Measurements from ENCODE around the gene CASP2. TPM values are rescaled to one million over a fixed set of nuclear protein-coding genes. Genes with fewer than 3 reads are reported as not detected.
"Not testable (repeated sequence)": the region's sequence is repeated elsewhere in the genome, so short reads cannot be mapped to it uniquely, and the experiment has no call there.

The CASP2 gene
- total RNA-seq, 1 donor from 2014 or later = 110 TPM

DNA sequence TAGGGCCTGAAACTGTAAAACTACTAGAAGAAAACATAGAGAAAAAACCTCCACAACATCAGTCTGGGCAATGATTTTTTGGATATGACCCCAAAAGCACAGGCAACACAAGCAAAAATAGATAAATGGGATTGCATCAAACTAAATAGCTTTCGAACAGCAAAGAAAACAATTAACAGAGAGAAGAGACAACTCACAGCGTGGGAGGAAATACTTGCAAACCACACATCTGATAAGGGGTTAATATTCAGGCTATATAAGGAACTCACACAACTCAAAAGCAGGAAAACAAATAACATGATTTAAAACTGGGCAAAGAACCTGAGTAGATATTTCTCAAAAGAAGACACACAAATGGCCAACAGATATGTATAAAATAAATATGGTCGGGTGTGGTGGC is 32.6 kb upstream of the CASP2 start:
- H3K4me3 Mint-ChIP-seq = peak overlapping the region; percentile 18

DNA sequence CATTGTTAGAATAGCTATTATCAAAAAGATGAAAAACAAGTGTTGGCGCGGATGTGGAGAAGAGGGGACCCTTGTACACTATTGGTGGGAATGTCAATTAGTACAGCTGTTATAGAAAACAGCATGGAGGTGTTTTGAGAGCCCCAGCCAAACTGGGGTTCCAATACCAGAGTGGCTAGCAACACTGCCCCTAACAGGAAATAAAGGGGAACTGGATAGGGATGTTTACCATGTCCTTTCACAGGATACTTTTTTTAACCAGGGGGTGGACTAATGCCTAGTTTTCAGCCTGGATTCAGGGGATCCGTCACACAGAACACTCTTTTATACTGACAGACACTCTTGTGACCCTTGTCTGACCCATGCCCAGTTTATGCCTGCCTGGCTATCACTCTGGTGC is 31.8 kb upstream of the CASP2 start:
- intact Hi-C loops (cut with micrococcal nuclease) = loop anchor here (1.0 kb wide), 1 partner anchor 8 kb away; no protein-coding TSS in a partner anchor
- Mint-ChIP-seq H3K36me3 (ENCODE audit: low read depth) (peaks cover 24% of the 10 kb centered on the region), H3K9me3 (peaks cover 22% of the 10 kb centered on the region), H3K27me3 (no peaks in the 10 kb centered on the region), H3K27ac (peak overlapping the region; percentile 8), H3K4me3 (no peak overlapping the region), H3K4me1 (peaks cover 48% of the 10 kb centered on the region)
- DNase-seq = no peak

More for the DNA sequence above, 32.6 kb upstream of the CASP2 start:
- H3K27me3 Mint-ChIP-seq = no peaks in the 10 kb centered on the region
- peaks cover 26% of the 10 kb centered on the region for H3K9me3 Mint-ChIP-seq
- peaks cover 52% of the 10 kb centered on the region for H3K4me1 Mint-ChIP-seq
- no peak for DNase-seq
- peaks cover 26% of the 10 kb centered on the region for H3K36me3 Mint-ChIP-seq (ENCODE audit: low read depth)
- peak overlapping the region; percentile 39 for H3K27ac Mint-ChIP-seq
- intact Hi-C loops (cut with micrococcal nuclease) = no loop called here

DNA sequence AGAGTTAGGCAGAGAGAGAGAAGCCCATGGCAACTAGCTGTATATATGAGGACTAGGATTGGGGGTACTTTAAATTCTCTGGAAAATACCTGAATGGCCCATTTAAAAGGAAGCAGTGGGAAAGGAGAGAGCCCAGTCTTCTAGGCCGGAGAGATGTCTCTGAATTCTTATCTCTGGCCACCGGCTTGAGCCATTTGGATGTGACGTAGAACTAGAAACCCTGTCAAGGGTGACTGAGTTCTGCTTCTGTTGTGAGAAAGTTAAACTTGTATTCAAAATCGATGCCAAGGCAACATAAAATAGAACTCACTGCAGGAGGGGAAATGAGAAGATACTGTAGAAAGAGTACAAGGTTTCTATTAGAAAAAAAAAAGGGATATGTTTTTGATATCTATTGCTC is 31.2 kb upstream of the CASP2 start:
- Mint-ChIP-seq H3K4me3 (no peak overlapping the region), H3K27ac (peak overlapping the region; percentile 31)

DNA sequence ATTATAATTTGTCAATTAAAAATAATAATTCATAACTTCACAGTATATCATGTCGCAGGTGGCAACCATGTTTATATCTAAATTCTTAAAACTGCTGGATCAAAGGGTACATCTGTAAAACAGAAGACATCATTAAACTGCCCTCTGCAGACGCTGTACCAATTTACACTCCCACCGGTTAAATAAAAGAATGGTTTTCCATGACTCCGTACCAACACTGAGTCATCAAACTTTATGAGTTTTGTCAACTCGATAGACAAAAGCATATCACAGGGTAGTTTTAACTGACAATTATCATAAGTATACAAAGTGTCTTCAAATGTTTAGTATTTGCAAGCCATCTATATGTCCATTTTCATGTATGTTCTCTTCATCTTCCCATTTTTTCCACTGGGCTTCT is 30.6 kb upstream of the CASP2 start:
- Mint-ChIP-seq H3K27me3 (no peaks in the 10 kb centered on the region), H3K36me3 (ENCODE audit: low read depth) (peaks cover 14% of the 10 kb centered on the region), H3K27ac (no peak overlapping the region), H3K9me3 (peaks cover 16% of the 10 kb centered on the region), H3K4me1 (peaks cover 42% of the 10 kb centered on the region), H3K4me3 (no peak overlapping the region)
- intact Hi-C loops (cut with micrococcal nuclease) = no loop called here
- DNase-seq = peak; percentile 41

More for the DNA sequence above, 31.2 kb upstream of the CASP2 start:
- peaks cover 19% of the 10 kb centered on the region for H3K36me3 Mint-ChIP-seq (ENCODE audit: low read depth)
- H3K9me3 Mint-ChIP-seq = peaks cover 20% of the 10 kb centered on the region
- DNase-seq = peak; percentile 54
- H3K4me1 Mint-ChIP-seq = peaks cover 45% of the 10 kb centered on the region
- intact Hi-C loops (cut with micrococcal nuclease) = loop anchor here (1.0 kb wide), 1 partner anchor 9 kb away; no protein-coding TSS in a partner anchor
- H3K27me3 Mint-ChIP-seq = no peaks in the 10 kb centered on the region

DNA sequence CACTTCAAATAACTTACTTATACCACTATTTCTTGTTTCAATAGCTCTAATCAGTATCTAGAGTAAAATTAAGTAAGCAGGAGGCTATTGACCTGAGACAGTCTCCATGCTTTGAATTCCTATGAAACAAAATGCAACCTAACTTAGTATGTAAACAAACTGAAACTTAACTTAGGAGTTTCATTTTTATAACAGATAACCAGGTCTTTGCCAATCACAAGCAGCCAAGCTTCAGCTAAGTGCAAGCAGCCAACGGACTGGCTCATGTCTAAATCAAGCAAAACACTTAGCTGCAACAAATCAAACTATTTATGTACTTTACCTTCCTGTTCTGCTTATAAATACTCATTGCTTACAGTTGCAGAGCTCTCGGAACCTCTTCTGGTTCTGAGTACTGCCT is 29.3 kb upstream of the CASP2 start:
- Mint-ChIP-seq H3K27ac (peak overlapping the region; percentile 86), H3K4me3 (peak overlapping the region; percentile 78), H3K4me1 (peaks cover 43% of the 10 kb centered on the region), H3K9me3 (peaks cover 10% of the 10 kb centered on the region), H3K27me3 (no peaks in the 10 kb centered on the region), H3K36me3 (ENCODE audit: low read depth) (peaks cover 10% of the 10 kb centered on the region)
- DNase-seq = peak; percentile 78
- intact Hi-C loops (cut with micrococcal nuclease) = loop anchor here (1.0 kb wide), 1 partner anchor 19 kb away; no protein-coding TSS in a partner anchor

DNA sequence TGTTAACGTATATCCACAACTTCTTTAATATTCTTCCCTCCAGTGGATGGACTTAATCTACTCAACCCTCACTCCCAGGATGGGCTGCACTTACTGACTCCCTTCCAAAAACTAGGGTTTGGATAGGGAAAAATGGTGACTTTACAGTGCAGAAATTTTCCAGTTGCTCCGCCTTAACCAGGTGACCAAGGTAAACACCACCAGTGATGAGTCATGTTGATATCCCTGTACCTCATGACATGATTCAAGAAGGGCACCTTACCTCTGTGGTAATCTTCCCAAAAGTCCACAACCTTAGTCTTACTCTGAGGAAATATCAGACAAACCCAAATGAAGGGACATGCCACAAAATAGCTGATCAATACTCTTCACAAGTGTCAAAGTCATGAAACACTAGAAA is 28.4 kb upstream of the CASP2 start:
- Mint-ChIP-seq H3K27ac (no peak overlapping the region), H3K4me1 (peaks cover 45% of the 10 kb centered on the region), H3K4me3 (no peak overlapping the region), H3K36me3 (ENCODE audit: low read depth) (peaks cover 11% of the 10 kb centered on the region), H3K27me3 (no peaks in the 10 kb centered on the region), H3K9me3 (peaks cover 4% of the 10 kb centered on the region)
- DNase-seq = no peak
- intact Hi-C loops (cut with micrococcal nuclease) = no loop called here

DNA sequence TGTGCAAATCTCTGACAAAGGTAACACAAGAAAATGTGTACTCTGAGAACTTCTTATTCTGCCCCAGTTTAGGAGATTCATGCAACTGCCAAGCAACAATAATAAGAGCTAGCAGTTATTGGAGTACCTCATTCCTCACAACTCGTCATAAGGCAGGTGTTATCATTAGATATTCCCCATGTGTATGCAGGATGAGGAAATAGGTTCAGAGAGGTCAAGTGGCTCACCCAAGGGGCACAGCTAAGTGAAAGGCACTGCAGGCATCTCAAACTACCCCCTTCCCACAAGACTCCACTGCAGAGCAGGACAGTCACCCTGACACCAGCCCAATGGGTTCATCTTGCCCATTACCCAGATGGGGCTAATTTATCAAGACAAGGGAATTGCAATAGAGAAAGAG is 26.2 kb upstream of the CASP2 start:
- intact Hi-C loops (cut with micrococcal nuclease) = loop anchor here (2.0 kb wide), 1 partner anchor 17 kb away; no protein-coding TSS in a partner anchor
- Mint-ChIP-seq H3K27me3 (no peaks in the 10 kb centered on the region), H3K4me1 (peaks cover 39% of the 10 kb centered on the region), H3K4me3 (peak overlapping the region; percentile 58), H3K36me3 (ENCODE audit: low read depth) (peaks cover 26% of the 10 kb centered on the region), H3K27ac (peak overlapping the region; percentile 34), H3K9me3 (peaks cover 4% of the 10 kb centered on the region)
- peak; percentile 57 for DNase-seq

DNA sequence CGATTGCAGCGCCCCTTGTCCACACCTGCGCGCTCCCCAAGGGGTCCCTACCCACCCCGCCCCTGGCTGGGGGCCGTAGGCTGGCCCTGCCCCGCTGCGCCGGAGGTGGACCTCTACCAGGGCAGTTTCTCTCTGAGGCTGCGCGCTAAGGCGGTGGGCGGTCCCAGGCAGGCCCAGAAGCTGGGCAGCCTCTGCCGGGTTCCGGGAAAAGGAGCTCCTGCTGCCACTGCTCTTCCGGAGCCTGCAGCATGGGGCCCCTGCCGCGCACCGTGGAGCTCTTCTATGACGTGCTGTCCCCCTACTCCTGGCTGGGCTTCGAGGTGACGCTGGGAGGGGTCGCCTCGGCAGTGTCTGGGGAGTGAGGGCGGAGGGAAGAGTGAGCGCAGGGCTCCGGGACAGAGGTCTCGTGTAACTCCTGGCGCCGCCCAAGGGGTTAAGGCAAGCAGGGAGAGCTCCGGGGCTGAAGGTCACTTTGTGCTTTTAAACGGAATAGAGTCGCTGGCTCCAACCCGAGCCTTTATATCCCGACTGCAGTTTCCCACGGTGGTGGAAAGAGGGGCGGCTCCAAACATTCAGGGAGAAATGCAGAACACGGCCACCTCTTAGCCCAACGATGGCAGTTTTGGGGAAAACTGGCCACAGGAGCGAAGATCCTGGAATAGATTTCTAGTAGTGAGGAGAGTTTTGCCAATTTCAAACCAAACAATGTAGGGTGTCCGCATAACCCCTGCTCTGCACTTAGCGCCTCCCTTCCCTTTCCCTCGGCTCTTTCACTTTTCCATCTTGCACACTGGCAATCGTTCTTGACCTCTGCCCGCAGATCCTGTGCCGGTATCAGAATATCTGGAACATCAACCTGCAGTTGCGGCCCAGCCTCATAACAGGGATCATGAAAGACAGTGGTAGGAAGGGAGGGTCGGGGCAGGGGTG is 24.6 kb upstream of the CASP2 start, which contains the start of gene GSTK1:
Gene GSTK1 (plus strand): TSS at position 176 of the 930 bp plus-strand sequence. CDS start 73 bp downstream, at position 249.
- peak within 1 kb of the TSS; percentile 97 for H3K4me3 Mint-ChIP-seq
- intact Hi-C loops (cut with micrococcal nuclease) = loop anchor here (1.0 to 2.0 kb wide), 5 partner anchors 15 to 37 kb away; partner anchors contain the start of gene CASP2
- peak within 1 kb of the TSS; percentile 92 for H3K27ac Mint-ChIP-seq
- H3K9me3 Mint-ChIP-seq = peaks cover 4% of the 10 kb centered on the region
- DNase-seq = peak; percentile 96
- peaks cover 40% of the 10 kb centered on the region for H3K36me3 Mint-ChIP-seq (ENCODE audit: low read depth)
- H3K4me1 Mint-ChIP-seq = peaks cover 46% of the 10 kb centered on the region
- no peaks in the 10 kb centered on the region for H3K27me3 Mint-ChIP-seq

DNA sequence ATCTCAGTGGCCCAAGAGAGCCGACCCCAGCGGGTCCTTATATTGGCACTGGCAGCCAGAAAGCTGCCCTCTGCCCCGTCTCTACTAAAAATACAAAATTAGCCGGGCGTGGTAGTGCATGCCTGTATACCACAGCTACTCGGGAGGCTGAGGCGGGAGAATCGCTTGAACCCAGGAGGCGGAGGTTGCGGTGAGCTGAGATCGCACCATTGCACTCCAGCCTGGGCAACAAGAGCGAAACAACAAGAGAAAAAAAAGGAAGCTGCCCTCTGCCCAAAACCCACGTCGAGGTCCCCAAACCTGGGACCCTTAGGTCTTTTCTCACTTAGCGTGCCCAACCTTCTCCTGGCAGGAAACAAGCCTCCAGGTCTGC is 24.0 kb upstream of the CASP2 start:
- not testable (repeated sequence) for DNase-seq, H3K27me3 Mint-ChIP-seq, H3K9me3 Mint-ChIP-seq
- Mint-ChIP-seq H3K4me1 (peaks cover 47% of the 10 kb centered on the region), H3K36me3 (ENCODE audit: low read depth) (peaks cover 47% of the 10 kb centered on the region), H3K4me3 (peak overlapping the region; percentile 97), H3K27ac (peak overlapping the region; percentile 92)
- intact Hi-C loops (cut with micrococcal nuclease) = loop anchor here (2.0 kb wide), 1 partner anchor 37 kb away; no protein-coding TSS in a partner anchor

DNA sequence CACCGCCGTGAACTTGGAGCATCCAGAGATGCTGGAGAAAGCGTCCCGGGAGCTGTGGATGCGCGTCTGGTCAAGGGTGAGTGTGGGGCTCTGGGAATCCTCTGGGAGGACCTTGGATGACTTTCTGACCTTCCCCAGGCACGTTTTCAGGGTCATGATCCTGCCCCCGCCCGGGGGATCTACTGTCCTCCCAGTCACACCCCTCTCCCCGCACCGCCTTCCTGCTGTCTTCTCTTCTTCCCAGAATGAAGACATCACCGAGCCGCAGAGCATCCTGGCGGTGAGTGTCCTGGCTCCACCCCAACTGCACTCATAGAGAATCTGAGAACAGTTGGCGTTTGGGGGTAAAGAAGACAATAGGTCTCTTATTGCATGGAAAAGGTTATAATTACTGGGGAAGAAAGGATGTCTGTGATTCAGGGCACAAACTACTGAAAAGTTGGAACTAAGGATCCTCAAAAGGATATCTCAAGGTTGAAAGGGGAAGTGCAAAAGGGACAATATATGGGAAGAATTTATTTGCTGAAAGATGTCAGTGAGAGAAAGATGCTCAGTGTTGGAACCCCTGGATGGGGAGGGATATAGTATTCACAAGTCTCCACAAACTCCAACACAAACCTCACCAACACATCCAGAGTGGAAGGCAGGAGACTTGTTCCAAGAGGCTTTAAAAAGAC is 23.0 kb upstream of the CASP2 start:
- Mint-ChIP-seq H3K9me3 (peaks cover 4% of the 10 kb centered on the region), H3K27ac (peak overlapping the region; percentile 92), H3K36me3 (ENCODE audit: low read depth) (peaks cover 56% of the 10 kb centered on the region), H3K27me3 (no peaks in the 10 kb centered on the region), H3K4me3 (peak overlapping the region; percentile 97), H3K4me1 (peaks cover 47% of the 10 kb centered on the region)
- no peak for DNase-seq
- intact Hi-C loops (cut with micrococcal nuclease) = loop anchor here (2.0 kb wide), 1 partner anchor 36 kb away; no protein-coding TSS in a partner anchor

DNA sequence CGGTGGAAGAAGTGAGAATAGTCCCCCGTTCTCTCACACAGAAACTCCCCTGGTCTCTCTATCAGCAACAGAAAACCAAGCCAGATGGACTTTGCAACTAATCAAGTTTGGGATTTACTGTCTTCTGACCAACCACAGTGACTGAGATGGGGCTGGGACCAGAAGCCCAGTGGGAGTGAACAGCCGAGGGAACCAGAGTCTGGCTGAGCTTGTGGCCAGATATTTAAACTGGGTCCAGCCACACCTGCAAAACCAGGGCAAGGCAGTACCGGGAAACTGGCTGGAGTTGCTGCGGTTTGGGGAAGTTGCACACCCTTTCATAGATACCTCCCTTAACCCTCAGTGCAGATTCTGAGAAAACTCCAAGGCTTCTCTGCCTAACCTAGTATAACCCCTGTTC is 18.9 kb upstream of the CASP2 start:
- H3K4me1 Mint-ChIP-seq = peaks cover 50% of the 10 kb centered on the region

DNA sequence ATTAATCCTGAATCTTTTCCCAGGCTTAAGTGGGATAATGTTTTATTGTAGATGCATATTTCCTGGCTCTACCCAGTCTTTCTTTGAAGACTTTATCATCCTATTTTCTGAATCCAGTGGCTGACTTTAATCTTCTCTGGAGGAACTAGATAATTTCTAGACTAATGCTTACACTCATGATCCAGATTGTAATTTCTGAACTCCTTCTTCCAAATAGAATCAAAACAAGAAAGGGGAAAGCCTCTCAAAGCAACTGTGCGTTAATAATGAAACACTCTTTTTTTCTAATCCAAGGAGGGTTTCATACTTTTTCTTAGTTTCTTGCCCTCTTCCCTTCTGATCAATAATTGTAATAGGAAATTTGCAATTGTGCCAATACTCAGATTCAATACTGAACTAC is 16.9 kb upstream of the CASP2 start:
- no peak for DNase-seq
- intact Hi-C loops (cut with micrococcal nuclease) = no loop called here
- Mint-ChIP-seq H3K27me3 (no peaks in the 10 kb centered on the region), H3K36me3 (ENCODE audit: low read depth) (peaks cover 53% of the 10 kb centered on the region), H3K27ac (peak overlapping the region; percentile 25), H3K4me3 (no peak overlapping the region), H3K9me3 (no peaks in the 10 kb centered on the region), H3K4me1 (peaks cover 35% of the 10 kb centered on the region)

More for the DNA sequence above, 18.9 kb upstream of the CASP2 start:
- DNase-seq = peak; percentile 48
- intact Hi-C loops (cut with micrococcal nuclease) = no loop called here
- H3K36me3 Mint-ChIP-seq (ENCODE audit: low read depth) = peaks cover 70% of the 10 kb centered on the region
- no peaks in the 10 kb centered on the region for H3K9me3 Mint-ChIP-seq
- H3K27ac Mint-ChIP-seq = peak overlapping the region; percentile 53
- no peak overlapping the region for H3K4me3 Mint-ChIP-seq
- no peaks in the 10 kb centered on the region for H3K27me3 Mint-ChIP-seq

DNA sequence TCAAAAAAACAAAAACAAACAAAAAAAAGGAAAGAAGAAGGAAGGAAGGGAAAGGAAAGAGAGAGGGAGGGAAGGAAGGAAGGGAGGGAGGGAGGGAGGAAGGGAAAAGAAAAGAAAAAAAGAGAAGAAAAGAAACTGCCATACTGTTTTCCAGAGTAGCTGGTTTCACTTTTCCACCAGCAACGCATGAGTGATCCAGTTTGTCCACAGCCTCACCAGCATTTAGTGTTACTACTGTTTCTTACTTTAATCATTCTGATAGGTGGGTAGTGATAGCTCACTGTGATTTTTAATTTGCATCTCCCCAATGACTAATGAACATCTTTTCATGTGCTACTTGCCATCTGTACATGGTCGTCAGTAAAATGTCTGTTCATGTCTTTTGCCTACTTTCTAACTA is 15.3 kb upstream of the CASP2 start:
- Mint-ChIP-seq H3K27ac (no peak overlapping the region), H3K27me3 (no peaks in the 10 kb centered on the region), H3K4me1 (peaks cover 29% of the 10 kb centered on the region), H3K36me3 (ENCODE audit: low read depth) (peaks cover 40% of the 10 kb centered on the region), H3K4me3 (no peak overlapping the region), H3K9me3 (no peaks in the 10 kb centered on the region)
- DNase-seq = no peak
- intact Hi-C loops (cut with micrococcal nuclease) = no loop called here
